ENCODE results near the gene ERFL.

- TF ChIP-seq CTCF (conservative IDR thresholded peaks at IDR 0.05; ENCODE audit: low read depth in 2 of 2) (no peak), EZH2phosphoT487 (IDR thresholded peaks at IDR 0.05; ENCODE audit: unreplicated experiment) (no peak), EZH2 (IDR thresholded peaks at IDR 0.05; ENCODE audit: low read depth, unreplicated experiment) (no peak), POLR2AphosphoS5 (IDR thresholded peaks at IDR 0.05; ENCODE audit: low read depth) (no peak), CREB1 (CRISPR knock-in tag; IDR thresholded peaks at IDR 0.05; ENCODE audit: low read depth) (no peak), ZNF331 (CRISPR knock-in tag; IDR thresholded peaks at IDR 0.05; ENCODE audit: low read depth) (no peak), ETS1 (IDR thresholded peaks at IDR 0.05) (no peak), STAT1 (IDR thresholded peaks at IDR 0.05; ENCODE audit: unreplicated experiment) (no peak)
These were observed 24.9 kb downstream of the ERFL start for GRCh38 chr19:41903193-41903953.

Data from GM23338 (cell line).